GM12892 (cell line): ENCODE data around the gene C1QTNF12.

Source experiments
- DNase-seq: peaks from one replicate; pipeline ENCODE4 v3.0.0; 2011; ENCODE audit not compliant: insufficient read length
- FAIRE-seq: peaks from 2 replicates; lab custom pipeline; 2011; peaks lifted over from hg19 to GRCh38; lab: Jason Lieb, UNC
- POLR2A ChIP-seq: IDR thresholded peaks from 2 replicates; pipeline ENCODE4 v1.6.1; 2011; ENCODE audit warnings: low read depth, low read length, control low read depth
- POLR2AphosphoS5 ChIP-seq: IDR thresholded peaks from 2 replicates; pipeline ENCODE4 v1.6.1; 2011; ENCODE audit warnings: low read depth, low read length, control low read depth
- TAF1 ChIP-seq: IDR thresholded peaks from 2 replicates; pipeline ENCODE4 v1.6.1; 2011; ENCODE audit warnings: low read depth, mild to moderate bottlenecking, control low read depth, low read length, borderline replicate concordance

The C1QTNF12 gene

GRCh38 chr1:1228596-1229321 lies 17.8 kb downstream of the C1QTNF12 start:
- DNase-seq (no peak), FAIRE-seq (no peak)
- TF ChIP-seq POLR2A (no peak), TAF1 (no peak), POLR2AphosphoS5 (no peak)

GRCh38 chr1:1228187-1228586 lies 18.3 kb downstream of the C1QTNF12 start:
- no peak for DNase-seq
- TF ChIP-seq TAF1: no peak
- TF ChIP-seq POLR2A: no peak
- no peak for TF ChIP-seq POLR2AphosphoS5
- no peak for FAIRE-seq

GRCh38 chr1:1227386-1227785 lies 19.1 kb downstream of the C1QTNF12 start:
- DNase-seq: no peak
- TF ChIP-seq TAF1 (no peak), POLR2AphosphoS5 (no peak), POLR2A (no peak)
- FAIRE-seq: no peak

- DNase-seq (no peak), FAIRE-seq (no peak)
- TF ChIP-seq TAF1 (no peak), POLR2A (no peak), POLR2AphosphoS5 (no peak)
Observed at GRCh38 chr1:1226566-1227362, 19.8 kb downstream of the C1QTNF12 start.

- FAIRE-seq (no peak), DNase-seq (no peak)
- TF ChIP-seq POLR2AphosphoS5 (no peak), TAF1 (no peak), POLR2A (no peak)
Observed at GRCh38 chr1:1225913-1226312, 20.6 kb downstream of the C1QTNF12 start.

- DNase-seq: no peak
- FAIRE-seq: no peak
- TF ChIP-seq POLR2AphosphoS5: no peak
- TF ChIP-seq POLR2A: no peak
- TF ChIP-seq TAF1: no peak
Observed at GRCh38 chr1:1225238-1225845, 21.2 kb downstream of the C1QTNF12 start.

- FAIRE-seq (no peak), DNase-seq (no peak)
- TF ChIP-seq POLR2AphosphoS5 (no peak), POLR2A (no peak), TAF1 (no peak)
Observed at GRCh38 chr1:1223891-1224290, 22.6 kb downstream of the C1QTNF12 start.

- no peak for TF ChIP-seq POLR2AphosphoS5
- TF ChIP-seq TAF1: no peak
- no peak for TF ChIP-seq POLR2A
- FAIRE-seq (no peak), DNase-seq (no peak)
Observed at GRCh38 chr1:1223321-1223720, 23.2 kb downstream of the C1QTNF12 start.

- TF ChIP-seq TAF1 (no peak), POLR2A (no peak), POLR2AphosphoS5 (peak; percentile 38; the same call in 1 of the 2 replicates)
- no peak for FAIRE-seq
Observed at GRCh38 chr1:1222575-1223225, 23.8 kb downstream of the C1QTNF12 start.

GRCh38 chr1:1221887-1222574 lies 24.5 kb downstream of the C1QTNF12 start:
- FAIRE-seq: no peak
- TF ChIP-seq TAF1: no peak
- no peak for TF ChIP-seq POLR2AphosphoS5
- no peak for TF ChIP-seq POLR2A
- DNase-seq: no peak

More at GRCh38 chr1:1222575-1223225, 23.8 kb downstream of the C1QTNF12 start:
- DNase-seq: no peak
